ENCODE measurements around the gene HOXC13. TPM values are rescaled to one million over a fixed set of nuclear protein-coding genes. Genes with fewer than 3 reads are reported as not detected.

HOXC13 gene, protein sequence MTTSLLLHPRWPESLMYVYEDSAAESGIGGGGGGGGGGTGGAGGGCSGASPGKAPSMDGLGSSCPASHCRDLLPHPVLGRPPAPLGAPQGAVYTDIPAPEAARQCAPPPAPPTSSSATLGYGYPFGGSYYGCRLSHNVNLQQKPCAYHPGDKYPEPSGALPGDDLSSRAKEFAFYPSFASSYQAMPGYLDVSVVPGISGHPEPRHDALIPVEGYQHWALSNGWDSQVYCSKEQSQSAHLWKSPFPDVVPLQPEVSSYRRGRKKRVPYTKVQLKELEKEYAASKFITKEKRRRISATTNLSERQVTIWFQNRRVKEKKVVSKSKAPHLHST
- total RNA-seq (2022; extraction: Qiagen RNA extraction), result 21.8 to 35.2 TPM (median 23.4 TPM) in 5 replicates

DNA sequence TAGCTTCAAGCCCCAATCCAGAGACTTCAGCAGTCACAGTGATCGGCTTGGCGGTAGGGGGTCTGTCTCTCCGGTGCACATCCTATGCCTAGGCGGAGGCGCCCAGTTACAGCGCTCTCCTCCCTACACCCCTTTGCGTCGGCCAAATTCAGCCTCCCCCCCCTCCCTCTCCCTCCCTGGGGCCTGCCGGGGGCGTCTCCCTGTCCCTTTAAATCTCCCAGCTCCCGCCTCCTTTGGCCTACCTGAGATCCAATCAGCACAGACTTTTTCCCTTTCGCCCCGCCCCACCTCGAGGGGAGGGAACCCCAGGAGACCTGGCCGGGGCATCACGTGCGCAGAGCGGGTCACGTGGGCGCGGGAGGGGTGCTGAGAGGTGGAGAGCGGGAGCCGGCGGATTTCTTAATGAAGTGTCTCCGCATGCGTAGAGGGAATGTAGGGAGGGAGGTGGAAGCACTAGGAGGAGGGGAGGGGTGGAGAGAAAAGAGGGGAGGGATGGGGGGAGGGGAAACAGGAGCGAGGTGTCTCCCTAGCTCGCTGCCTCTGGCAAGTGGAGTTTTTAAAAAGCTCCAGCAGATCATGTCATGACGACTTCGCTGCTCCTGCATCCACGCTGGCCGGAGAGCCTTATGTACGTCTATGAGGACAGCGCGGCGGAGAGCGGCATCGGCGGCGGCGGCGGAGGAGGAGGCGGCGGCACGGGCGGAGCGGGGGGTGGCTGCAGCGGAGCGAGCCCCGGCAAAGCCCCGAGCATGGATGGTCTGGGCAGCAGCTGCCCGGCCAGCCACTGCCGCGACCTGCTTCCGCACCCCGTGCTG is at the start of gene HOXC13:
HOXC13 (plus strand) TSS at position 506 of the 815 bp plus-strand sequence; CDS start at position 582, 76 bp downstream.

DNA sequence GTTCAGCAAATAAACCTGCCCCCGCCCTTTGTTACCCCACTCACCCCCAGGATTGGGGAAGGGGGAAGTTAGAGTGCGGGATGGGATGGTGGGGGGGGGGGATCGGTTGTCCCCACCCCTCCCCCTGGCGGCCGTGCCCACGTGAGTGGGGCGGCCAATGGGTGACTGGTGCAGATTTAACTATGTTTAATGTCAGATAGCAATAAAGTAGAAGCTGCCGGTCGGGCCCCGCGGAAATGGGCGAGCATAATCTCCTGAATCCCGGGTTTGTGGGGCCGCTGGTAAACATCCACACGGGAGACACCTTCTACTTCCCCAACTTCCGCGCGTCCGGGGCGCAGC is 16.0 kb downstream of the HOXC13 start, which contains the start of gene HOXC12:
HOXC12 (plus strand) TSS at position 210 of the 342 bp plus-strand sequence; CDS start at position 237, 27 bp downstream.

DNA sequence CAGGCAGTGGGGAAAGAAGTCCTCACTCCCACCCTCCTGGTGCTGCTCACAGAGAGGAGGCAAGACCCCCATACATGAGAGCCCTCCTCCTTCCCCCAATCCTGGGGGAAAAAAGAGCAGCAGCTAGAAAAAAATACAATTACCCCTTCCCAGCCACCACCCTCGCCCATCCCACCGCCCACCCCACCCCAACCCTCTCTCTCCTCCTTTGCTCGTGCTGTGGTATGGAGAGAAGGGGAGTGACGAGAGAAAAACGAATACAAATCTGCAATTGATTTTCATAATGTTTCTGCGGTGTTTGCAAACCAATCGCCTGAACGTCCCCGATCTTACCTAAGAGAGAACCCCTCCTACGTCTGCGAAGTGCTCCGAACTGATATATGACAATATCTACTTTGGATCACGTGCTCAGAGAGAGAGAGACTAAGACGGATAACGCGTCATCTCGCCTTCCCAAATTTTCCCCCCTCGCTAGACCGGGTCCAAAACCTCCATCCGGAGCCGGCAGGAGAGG is 34.1 kb downstream of the HOXC13 start, which contains the start of gene HOXC11:
HOXC11 (plus strand) TSS at position 405 of the 514 bp plus-strand sequence. CDS start 116 bp downstream, outside the sequence.

DNA sequence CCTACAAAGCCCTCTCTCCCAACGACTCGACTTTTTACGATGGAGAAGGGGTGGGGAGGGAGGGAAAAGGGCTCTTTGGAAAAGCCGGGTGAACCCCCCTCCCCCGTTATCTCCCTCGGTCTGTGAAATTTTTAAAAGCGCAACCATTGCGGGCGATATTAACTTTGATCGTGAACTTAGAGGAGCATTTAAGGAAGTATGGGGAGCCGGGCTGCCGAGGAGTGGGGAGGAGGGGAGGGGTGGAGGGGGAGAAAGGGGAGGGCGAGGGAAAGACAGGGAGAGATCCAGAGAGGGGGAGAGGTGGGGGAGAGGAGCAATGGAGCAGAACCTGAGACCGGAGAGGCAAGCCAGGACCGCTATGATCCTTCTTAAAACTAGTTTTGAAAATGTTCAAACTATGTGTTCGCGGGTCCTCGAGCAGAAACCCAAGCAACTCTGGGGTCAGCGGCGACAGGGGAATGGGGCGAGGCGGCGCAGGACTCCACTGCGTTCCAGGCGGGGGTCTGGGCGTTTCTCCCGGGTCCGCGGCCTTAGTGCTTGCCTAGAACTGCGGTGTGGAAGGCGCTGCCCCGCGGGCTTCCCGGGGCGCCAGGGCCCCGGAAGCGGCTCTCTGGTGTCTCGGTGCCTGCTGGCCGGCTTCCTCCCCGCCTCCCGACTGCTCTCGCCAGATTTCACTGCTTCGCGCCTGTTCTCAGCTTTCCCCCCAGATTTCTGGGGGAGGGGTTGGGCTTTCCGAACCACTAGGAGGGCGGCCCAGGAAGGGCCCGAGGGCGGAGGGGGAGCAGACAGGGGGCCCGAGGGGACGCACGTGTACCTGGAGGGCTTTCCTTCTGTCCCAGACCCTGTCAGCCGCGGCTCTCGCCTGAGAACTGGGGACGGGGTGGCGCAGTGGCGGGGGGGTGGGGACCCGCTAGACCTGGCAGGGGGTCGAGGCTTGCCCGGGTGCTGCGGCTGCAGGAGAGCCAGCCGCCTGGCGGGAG is 35.7 kb downstream of the HOXC13 start, which contains the start of gene HOTAIR:
HOTAIR (minus strand) TSS at position 871 of the 980 bp plus-strand sequence.

DNA sequence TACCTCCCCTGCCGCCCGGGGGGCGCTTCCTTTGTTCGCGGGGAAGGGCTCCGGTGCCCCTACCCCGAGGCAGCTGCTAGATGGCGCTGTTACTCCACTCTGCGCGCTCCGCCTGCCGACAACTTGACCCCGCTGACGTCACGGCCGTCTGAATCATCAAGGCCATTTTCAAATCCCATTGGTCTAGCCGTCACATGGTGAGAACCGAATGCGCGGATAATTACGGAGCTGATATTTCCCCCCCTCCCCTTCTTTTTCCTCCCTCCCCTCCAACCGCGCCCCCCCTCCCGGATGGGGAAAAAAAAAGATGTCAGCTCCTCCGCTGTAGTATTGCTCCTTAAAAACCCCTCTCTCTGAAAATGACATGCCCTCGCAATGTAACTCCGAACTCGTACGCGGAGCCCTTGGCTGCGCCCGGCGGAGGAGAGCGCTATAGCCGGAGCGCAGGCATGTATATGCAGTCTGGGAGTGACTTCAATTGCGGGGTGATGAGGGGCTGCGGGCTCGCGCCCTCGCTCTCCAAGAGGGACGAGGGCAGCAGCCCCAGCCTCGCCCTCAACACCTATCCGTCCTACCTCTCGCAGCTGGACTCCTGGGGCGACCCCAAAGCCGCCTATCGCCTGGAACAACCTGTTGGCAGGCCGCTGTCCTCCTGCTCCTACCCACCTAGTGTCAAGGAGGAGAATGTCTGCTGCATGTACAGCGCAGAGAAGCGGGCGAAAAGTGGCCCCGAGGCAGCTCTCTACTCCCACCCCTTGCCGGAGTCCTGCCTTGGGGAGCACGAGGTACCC is 46.5 kb downstream of the HOXC13 start, which contains the start of gene HOXC10:
HOXC10 (plus strand) TSS at position 246 of the 791 bp plus-strand sequence; CDS start at position 360, 114 bp downstream.

Other genes with a start within 250 kb of the HOXC13 start
- 16.7 to 23.1 TPM (median 19.2 TPM) in 5 replicates for gene CALCOCO1, start 211.4 kb upstream of the HOXC13 start, total RNA-seq (2022; extraction: Qiagen RNA extraction)
- gene CISTR, start 186.9 kb upstream of the HOXC13 start, total RNA-seq (2022; extraction: Qiagen RNA extraction), result not detected in 5 replicates
- 0.02 to 0.05 TPM in 2 of 5 replicates, not detected in the others for gene HOXC12, start 16.1 kb downstream of the HOXC13 start, total RNA-seq (2022; extraction: Qiagen RNA extraction)
- gene HOXC11, start 34.3 kb downstream of the HOXC13 start, total RNA-seq (2022; extraction: Qiagen RNA extraction), result 0.73 to 0.98 TPM (median 0.91 TPM) in 5 replicates
- 0.13 to 0.48 TPM (median 0.17 TPM) in 5 replicates for gene HOTAIR, start 36.1 kb downstream of the HOXC13 start, total RNA-seq (2022; extraction: Qiagen RNA extraction)
- gene HOXC10, start 46.3 kb downstream of the HOXC13 start, total RNA-seq (2022; extraction: Qiagen RNA extraction), result 2.6 to 3.1 TPM (median 2.9 TPM) in 5 replicates
- gene HOXC9, start 61.3 kb downstream of the HOXC13 start, total RNA-seq (2022; extraction: Qiagen RNA extraction), result 11.0 to 16.2 TPM (median 12.6 TPM) in 5 replicates
- 3.8 to 5.8 TPM (median 4.9 TPM) in 5 replicates for gene HOXC8, start 70.2 kb downstream of the HOXC13 start, total RNA-seq (2022; extraction: Qiagen RNA extraction)
- gene HOXC6, start 89.6 kb downstream of the HOXC13 start, total RNA-seq (2022; extraction: Qiagen RNA extraction), result 3.8 to 4.8 TPM (median 4.7 TPM) in 5 replicates
- 0.52 to 0.82 TPM (median 0.60 TPM) in 5 replicates for gene HOXC5, start 94.2 kb downstream of the HOXC13 start, total RNA-seq (2022; extraction: Qiagen RNA extraction)
- gene HOXC4, start 115.0 kb downstream of the HOXC13 start, total RNA-seq (2022; extraction: Qiagen RNA extraction), result 2.7 to 3.7 TPM (median 3.2 TPM) in 5 replicates